OCI-LY7 (cell line): ENCODE data around the gene ZNF616. TPM values are rescaled to one million over a fixed set of nuclear protein-coding genes. Genes with fewer than 3 reads are reported as not detected.

Experiments used
- BruUV-seq: library from RNA; stranded (reverse); fragments of 400-500 nt; replicated peaks from 2 replicates; lab custom pipeline; 2021; lab: Mats Ljungman, UMichigan
- CTCF ChIA-PET: fragments of 300-600 bp; sonication (Branson Sonifier 250); formaldehyde crosslinking; loops from one replicate; lab custom pipeline; 2022; ENCODE audit warnings: antibody characterized with exemption; ENCODE audit not compliant: unreplicated experiment; lab: Charles Lee
- POLR2A ChIA-PET: fragments of 300-600 bp; sonication (Branson Sonifier 250); formaldehyde crosslinking; loops from one replicate; lab custom pipeline; 2022; ENCODE audit warnings: antibody characterized with exemption; lab: Charles Lee
- DNase-seq: peaks from one replicate; pipeline ENCODE4 v3.0.0-alpha.2; 2015; ENCODE audit warnings: low spot score
- H2AFZ ChIP-seq: fragments of 200-600 bp; sonication (generic), shearing (Covaris generic); 2 replicates; pipeline ENCODE4 v1.6.1; 2014; ENCODE audit warnings: mild to moderate bottlenecking, antibody characterized with exemption, low read length, moderate library complexity
- H3K27ac ChIP-seq: fragments of 200-600 bp; sonication (generic); 2 replicates; pipeline ENCODE4 v1.5.1; 2014; ENCODE audit warnings: mixed run types, low read depth, mild to moderate bottlenecking, moderate library complexity, low read length, inconsistent platforms; ENCODE audit not compliant: poor library complexity, severe bottlenecking
- H3K36me3 ChIP-seq: fragments of 200-600 bp; sonication (generic); 2 replicates; pipeline ENCODE4 v1.6.1; 2014; ENCODE audit warnings: mild to moderate bottlenecking, antibody characterized with exemption, low read length, moderate library complexity, mixed read lengths; ENCODE audit not compliant: insufficient read depth
- H3K4me1 ChIP-seq: fragments of 200-600 bp; sonication (generic); 2 replicates; pipeline ENCODE4 v1.5.1; 2014; ENCODE audit warnings: mild to moderate bottlenecking, low read length; ENCODE audit not compliant: insufficient read depth, poor library complexity, severe bottlenecking
- H3K4me2 ChIP-seq: fragments of 200-600 bp; sonication (generic); 2 replicates; pipeline ENCODE4 v1.6.1; 2014; ENCODE audit warnings: mild to moderate bottlenecking, low read length
- H3K4me3 ChIP-seq: fragments of 200-600 bp; sonication (generic); 2 replicates; pipeline ENCODE4 v1.5.1; 2014; ENCODE audit warnings: mild to moderate bottlenecking, low read depth, low read length; ENCODE audit not compliant: poor library complexity, severe bottlenecking
- H3K79me2 ChIP-seq: fragments of 200-600 bp; sonication (generic); 2 replicates; pipeline ENCODE4 v1.6.1; 2016; ENCODE audit warnings: low read depth, mild to moderate bottlenecking, low read length, moderate library complexity, mixed read lengths; ENCODE audit not compliant: insufficient read depth
- H3K9me2 ChIP-seq: fragments of 200-600 bp; sonication (generic); 2 replicates; pipeline ENCODE4 v1.6.1; 2016; ENCODE audit warnings: mild to moderate bottlenecking, low read length, mixed read lengths; ENCODE audit not compliant: insufficient read depth
- H3K9me3 ChIP-seq: fragments of 200-600 bp; sonication (generic); 2 replicates; pipeline ENCODE4 v1.6.1; 2014; ENCODE audit warnings: mild to moderate bottlenecking, mixed run types, low read length, mixed read lengths
- H4K20me1 ChIP-seq: fragments of 200-600 bp; sonication (generic); 2 replicates; pipeline ENCODE4 v1.6.1; 2014; ENCODE audit warnings: mild to moderate bottlenecking, antibody characterized with exemption, low read length, moderate library complexity, mixed read lengths; ENCODE audit not compliant: insufficient read depth
- CTCF ChIP-seq: fragments of 200-600 bp; sonication (generic); conservative IDR thresholded peaks from 2 replicates; pipeline ENCODE4 v1.5.1; 2014; ENCODE audit warnings: mild to moderate bottlenecking, antibody characterized with exemption, low read length, moderate library complexity, mixed read lengths
- EZH2phosphoT487 ChIP-seq: fragments of 200-600 bp; sonication (generic); IDR thresholded peaks from 2 replicates; pipeline ENCODE4 v1.6.1; 2018; ENCODE audit warnings: low read depth, borderline replicate concordance, mild to moderate bottlenecking, mixed run types, antibody characterized with exemption, low read length, moderate library complexity, mixed read lengths
- intact Hi-C: fragments of 100-400 bp; cut with micrococcal nuclease; formaldehyde crosslinking; loops from one replicate; pipeline ENCODE4 v1.10.0; 2022; ENCODE audit not compliant: unreplicated experiment
- total RNA-seq, 2 experiments: library from RNA; depleted of rRNA in 1 of 2; stranded (reverse); fragments of >200 nt in 1 of 2; shearing (Covaris generic) in 1 of 2; gene quantifications; 2 replicates each; pipeline ENCODE4 v1.2.3, GENCODE V29; 2014 to 2022

The ZNF616 gene
- total RNA-seq, 2 experiments from 2014 or later: 3.8 to 7.1 TPM

- POLR2A ChIA-PET: no interaction called here
- no peak overlapping the region for H2AFZ ChIP-seq
These were observed 30.6 kb upstream of the ZNF616 start for GRCh38 chr19:52170304-52170703.

GRCh38 chr19:52155596-52156359 is 16.0 kb upstream of the ZNF616 start:
- ChIA-PET POLR2A (no interaction called here), CTCF (no interaction called here)
- H3K4me1 ChIP-seq: no peaks in the 10 kb centered on the region
- no peak overlapping the region for H3K4me2 ChIP-seq
- no peak overlapping the region for H3K4me3 ChIP-seq
- no peak overlapping the region for H3K27ac ChIP-seq
- peaks cover 46% of the 10 kb centered on the region for H3K36me3 ChIP-seq
- H3K9me2 ChIP-seq: no peaks in the 10 kb centered on the region
- no peaks in the 10 kb centered on the region for H3K79me2 ChIP-seq
- intact Hi-C loops: no loop called here
- no peak overlapping the region for H2AFZ ChIP-seq
- no peak for DNase-seq
- H4K20me1 ChIP-seq: no peaks in the 10 kb centered on the region
- peaks cover 59% of the 10 kb centered on the region for H3K9me3 ChIP-seq
- BruUV-seq: no TSS peak
- TF ChIP-seq EZH2phosphoT487: no peak
- TF ChIP-seq CTCF: no peak

More at GRCh38 chr19:52170304-52170703, 30.6 kb upstream of the ZNF616 start:
- peak overlapping the region; percentile 84 for H3K4me3 ChIP-seq
- H3K9me2 ChIP-seq: no peaks in the 10 kb centered on the region
- intact Hi-C loops: no loop called here
- peaks cover 4% of the 10 kb centered on the region; the same call in 1 of the 2 replicates for H3K79me2 ChIP-seq
- peaks cover 17% of the 10 kb centered on the region for H3K4me1 ChIP-seq
- H4K20me1 ChIP-seq: no peaks in the 10 kb centered on the region
- CTCF ChIA-PET: no interaction called here
- peak overlapping the region; percentile 86 for H3K4me2 ChIP-seq
- TF ChIP-seq CTCF: no peak
- H3K9me3 ChIP-seq: no peaks in the 10 kb centered on the region
- peaks cover 46% of the 10 kb centered on the region for H3K36me3 ChIP-seq
- no TSS peak for BruUV-seq
- no peak for DNase-seq
- H3K27ac ChIP-seq: no peak overlapping the region

- Histone ChIP-seq H3K79me2 (no peaks in the 10 kb centered on the region), H3K4me1 (peaks cover 10% of the 10 kb centered on the region), H3K4me2 (no peak overlapping the region), H2AFZ (no peak overlapping the region), H4K20me1 (no peaks in the 10 kb centered on the region), H3K9me2 (no peaks in the 10 kb centered on the region), H3K27ac (no peak overlapping the region), H3K9me3 (peaks cover 18% of the 10 kb centered on the region), H3K4me3 (no peak overlapping the region), H3K36me3 (no peaks in the 10 kb centered on the region)
- intact Hi-C loops: no loop called here
- ChIA-PET POLR2A (no interaction called here), CTCF (no interaction called here)
- no peak for TF ChIP-seq CTCF
- TF ChIP-seq EZH2phosphoT487: no peak
- no peak for DNase-seq
- BruUV-seq: no TSS peak
These were observed 8.5 kb upstream of the ZNF616 start for GRCh38 chr19:52148256-52148655.
